ENCODE data around the gene AP1S2. TPM values are rescaled to one million over a fixed set of nuclear protein-coding genes. Genes with fewer than 3 reads are reported as not detected.

Gene AP1S2
- polyA plus RNA-seq, 1 donor (not counting 4 experiments of a cell fraction or from before 2014, with no cell fraction given), result 15.0 TPM

- DNase-seq (ENCODE audit: low read depth, low spot score) (no peak), FAIRE-seq (no peak)
- no peaks in the 10 kb centered on the region for H3K27me3 ChIP-seq (ENCODE audit: control insufficient read depth, extremely low read depth, insufficient read depth, low read length)
- no peak overlapping the region for H3K9ac ChIP-seq (ENCODE audit: control insufficient read depth, extremely low read depth, insufficient read depth, low read length)
- no peaks in the 10 kb centered on the region for H3K36me3 ChIP-seq (ENCODE audit: control insufficient read depth in 2 of 2, extremely low read depth in 1 of 2, insufficient read depth in 2 of 2, low read length in 2 of 2)
- H3K4me2 ChIP-seq (ENCODE audit: control insufficient read depth, extremely low read depth, insufficient read depth, low read depth, low read length), result no peak overlapping the region
- no peaks in the 10 kb centered on the region for H4K20me1 ChIP-seq (ENCODE audit: control insufficient read depth, extremely low read depth, insufficient read depth, low read length)
- H3K4me1 ChIP-seq (ENCODE audit: control insufficient read depth, extremely low read depth, insufficient read depth, low read length), result no peaks in the 10 kb centered on the region
- H3K9me1 ChIP-seq (ENCODE audit: control insufficient read depth, extremely low read depth, insufficient read depth, low read length), result no peaks in the 10 kb centered on the region
- dilution Hi-C loops (cut with MboI; ENCODE audit: extremely low pct_ligation_motif_present, low sequenced_read_pairs), result no loop called here
- H3K9me3 ChIP-seq (ENCODE audit: control insufficient read depth, low read depth, low read length), result no peaks in the 10 kb centered on the region
- TF ChIP-seq EZH2 (IDR thresholded peaks at IDR 0.05; ENCODE audit: low read length), result no peak
- TF ChIP-seq CTCF (optimal IDR thresholded peaks at IDR 0.05 in 1 of 3, IDR thresholded peaks at IDR 0.05 in 1 of 3, conservative IDR thresholded peaks at IDR 0.05 in 1 of 3; ENCODE audit: extremely low read depth in 1 of 3, insufficient read depth in 2 of 3, low read length in 3 of 3), result no peak
- H3K79me2 ChIP-seq (ENCODE audit: control insufficient read depth, insufficient read depth, low read length), result no peaks in the 10 kb centered on the region
- no peak overlapping the region for H2AFZ ChIP-seq (ENCODE audit: control insufficient read depth, low read length)
- no peak overlapping the region for H3K4me3 ChIP-seq (ENCODE audit: control insufficient read depth in 2 of 3, extremely low read depth in 1 of 3, insufficient read depth in 2 of 3, low read depth in 1 of 3, low read length in 3 of 3)
- H3K27ac ChIP-seq (ENCODE audit: control insufficient read depth, insufficient read depth, low read length), result no peak overlapping the region
Observed at GRCh38 chrX:15874672-15875071, 20.1 kb upstream of the AP1S2 start.

- no peaks in the 10 kb centered on the region for H3K36me3 ChIP-seq (ENCODE audit: control insufficient read depth in 2 of 2, extremely low read depth in 1 of 2, insufficient read depth in 2 of 2, low read length in 2 of 2)
- no peaks in the 10 kb centered on the region for H4K20me1 ChIP-seq (ENCODE audit: control insufficient read depth, extremely low read depth, insufficient read depth, low read length)
- no peak for TF ChIP-seq EZH2 (IDR thresholded peaks at IDR 0.05; ENCODE audit: low read length)
- no peak for TF ChIP-seq CTCF (optimal IDR thresholded peaks at IDR 0.05 in 1 of 3, IDR thresholded peaks at IDR 0.05 in 1 of 3, conservative IDR thresholded peaks at IDR 0.05 in 1 of 3; ENCODE audit: extremely low read depth in 1 of 3, insufficient read depth in 2 of 3, low read length in 3 of 3)
- no peak overlapping the region for H3K4me3 ChIP-seq (ENCODE audit: control insufficient read depth in 2 of 3, extremely low read depth in 1 of 3, insufficient read depth in 2 of 3, low read depth in 1 of 3, low read length in 3 of 3)
- no peaks in the 10 kb centered on the region for H3K27me3 ChIP-seq (ENCODE audit: control insufficient read depth, extremely low read depth, insufficient read depth, low read length)
- H3K9ac ChIP-seq (ENCODE audit: control insufficient read depth, extremely low read depth, insufficient read depth, low read length), result no peak overlapping the region
- dilution Hi-C loops (cut with MboI; ENCODE audit: extremely low pct_ligation_motif_present, low sequenced_read_pairs), result no loop called here
- no peak overlapping the region for H3K27ac ChIP-seq (ENCODE audit: control insufficient read depth, insufficient read depth, low read length)
- no peaks in the 10 kb centered on the region for H3K4me1 ChIP-seq (ENCODE audit: control insufficient read depth, extremely low read depth, insufficient read depth, low read length)
- no peaks in the 10 kb centered on the region for H3K79me2 ChIP-seq (ENCODE audit: control insufficient read depth, insufficient read depth, low read length)
- H3K4me2 ChIP-seq (ENCODE audit: control insufficient read depth, extremely low read depth, insufficient read depth, low read depth, low read length), result no peak overlapping the region
- H3K9me3 ChIP-seq (ENCODE audit: control insufficient read depth, low read depth, low read length), result no peaks in the 10 kb centered on the region
- no peak for DNase-seq (ENCODE audit: low read depth, low spot score)
- H3K9me1 ChIP-seq (ENCODE audit: control insufficient read depth, extremely low read depth, insufficient read depth, low read length), result no peaks in the 10 kb centered on the region
- FAIRE-seq, result no peak
- H2AFZ ChIP-seq (ENCODE audit: control insufficient read depth, low read length), result no peak overlapping the region
Observed at GRCh38 chrX:15873566-15873965, 19.0 kb upstream of the AP1S2 start.
